Liver (tissue), 3 donors: Measurements from ENCODE around the gene RD3L.
A peak's percentile ranks its signal among the peaks of the same experiment; 100 is the strongest.

Experiments
- JUND ChIP-seq, 2 donors: IDR thresholded peaks; 2 replicates each; pipeline ENCODE4 v1.6.1; 2016; ENCODE audit warnings: antibody characterized with exemption in 2 of 2
- RAD21 ChIP-seq, 2 donors: IDR thresholded peaks; 2 replicates each; pipeline ENCODE4 v1.6.1; 2016; ENCODE audit warnings: antibody characterized with exemption in 2 of 2, mild to moderate bottlenecking in 2 of 2
- SP1 ChIP-seq: IDR thresholded peaks from 2 replicates; pipeline ENCODE4 v1.6.1; 2018; ENCODE audit warnings: antibody characterized with exemption, mild to moderate bottlenecking
- TAF1 ChIP-seq: conservative IDR thresholded peaks from 2 replicates; pipeline ENCODE4 v1.6.1; 2016; ENCODE audit warnings: antibody characterized with exemption, mild to moderate bottlenecking
- TF ChIP-seq, protein P1 (sequence below): IDR thresholded peaks from 2 replicates; pipeline ENCODE4 v1.6.1; 2016; ENCODE audit warnings: antibody characterized with exemption
- TF ChIP-seq, protein P2 (sequence below): fragments of 150-350 bp; IDR thresholded peaks from 2 replicates; pipeline ENCODE4 v1.5.1; 2017; ENCODE audit warnings: improper control_type of control experiment, low read depth, low read length; ENCODE audit not compliant: missing input control
- TF ChIP-seq, protein P3 (sequence below): IDR thresholded peaks from 2 replicates; pipeline ENCODE4 v1.6.1; 2016; ENCODE audit warnings: antibody characterized with exemption
- TF ChIP-seq, protein P4 (sequence below): IDR thresholded peaks from 2 replicates; pipeline ENCODE4 v1.6.1; 2016; ENCODE audit warnings: antibody characterized with exemption, mild to moderate bottlenecking
- donor health status: healthy.
- donor health status: healthy.

DNA sequence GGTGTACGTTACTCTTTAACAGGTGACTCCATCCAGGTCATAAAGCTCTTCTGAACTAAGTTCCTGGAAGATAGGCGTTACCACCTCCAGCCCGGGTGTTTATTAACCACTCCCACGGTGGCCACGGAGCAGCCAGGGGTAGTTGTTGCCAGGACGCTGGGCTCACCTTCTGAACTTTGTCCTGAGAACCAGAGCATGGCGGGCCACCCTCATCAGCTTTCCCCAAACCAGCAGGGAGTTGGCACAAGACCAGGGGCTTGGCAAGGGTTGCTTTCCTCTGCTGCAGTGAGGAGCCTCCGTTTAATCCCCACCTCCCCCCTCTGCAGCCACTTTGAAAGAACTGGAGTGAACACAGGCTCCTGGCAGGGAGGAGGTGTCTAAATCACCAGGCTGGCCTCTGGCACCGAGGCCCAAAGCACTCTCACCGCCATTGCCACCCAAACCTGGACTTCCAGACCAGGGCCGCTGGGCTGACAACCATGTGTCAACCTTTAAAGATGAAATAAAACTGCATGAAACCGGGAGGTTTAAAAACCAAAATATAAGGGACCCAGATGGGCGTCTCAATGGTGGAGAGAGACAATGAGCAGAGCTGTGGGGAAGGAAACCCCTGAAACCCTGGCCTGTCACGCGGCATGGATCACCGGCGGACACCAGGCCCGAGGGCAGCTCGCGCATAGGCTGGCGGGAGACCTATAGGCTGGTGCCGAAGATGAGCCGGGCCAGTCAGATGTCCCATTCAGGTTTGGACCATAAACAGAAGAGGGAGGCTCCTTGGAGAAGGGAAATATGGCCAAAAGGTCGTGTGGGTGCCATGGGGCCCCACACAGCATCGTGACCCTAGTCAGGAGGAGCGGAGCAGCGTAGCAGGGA, 45.0 kb downstream of the RD3L start:
- TF ChIP-seq, protein P1, sequence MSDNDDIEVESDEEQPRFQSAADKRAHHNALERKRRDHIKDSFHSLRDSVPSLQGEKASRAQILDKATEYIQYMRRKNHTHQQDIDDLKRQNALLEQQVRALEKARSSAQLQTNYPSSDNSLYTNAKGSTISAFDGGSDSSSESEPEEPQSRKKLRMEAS, result peak; percentile 100
- TF ChIP-seq, protein P2, sequence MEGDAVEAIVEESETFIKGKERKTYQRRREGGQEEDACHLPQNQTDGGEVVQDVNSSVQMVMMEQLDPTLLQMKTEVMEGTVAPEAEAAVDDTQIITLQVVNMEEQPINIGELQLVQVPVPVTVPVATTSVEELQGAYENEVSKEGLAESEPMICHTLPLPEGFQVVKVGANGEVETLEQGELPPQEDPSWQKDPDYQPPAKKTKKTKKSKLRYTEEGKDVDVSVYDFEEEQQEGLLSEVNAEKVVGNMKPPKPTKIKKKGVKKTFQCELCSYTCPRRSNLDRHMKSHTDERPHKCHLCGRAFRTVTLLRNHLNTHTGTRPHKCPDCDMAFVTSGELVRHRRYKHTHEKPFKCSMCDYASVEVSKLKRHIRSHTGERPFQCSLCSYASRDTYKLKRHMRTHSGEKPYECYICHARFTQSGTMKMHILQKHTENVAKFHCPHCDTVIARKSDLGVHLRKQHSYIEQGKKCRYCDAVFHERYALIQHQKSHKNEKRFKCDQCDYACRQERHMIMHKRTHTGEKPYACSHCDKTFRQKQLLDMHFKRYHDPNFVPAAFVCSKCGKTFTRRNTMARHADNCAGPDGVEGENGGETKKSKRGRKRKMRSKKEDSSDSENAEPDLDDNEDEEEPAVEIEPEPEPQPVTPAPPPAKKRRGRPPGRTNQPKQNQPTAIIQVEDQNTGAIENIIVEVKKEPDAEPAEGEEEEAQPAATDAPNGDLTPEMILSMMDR, result no peak
- TF ChIP-seq TAF1 (no peak), JUND (IDR thresholded peaks at IDR 0.05) (peak; percentile 50 to 85), SP1 (peak; percentile 97), RAD21 (IDR thresholded peaks at IDR 0.05) (peak; percentile 50 to 62)
- TF ChIP-seq, protein P3, sequence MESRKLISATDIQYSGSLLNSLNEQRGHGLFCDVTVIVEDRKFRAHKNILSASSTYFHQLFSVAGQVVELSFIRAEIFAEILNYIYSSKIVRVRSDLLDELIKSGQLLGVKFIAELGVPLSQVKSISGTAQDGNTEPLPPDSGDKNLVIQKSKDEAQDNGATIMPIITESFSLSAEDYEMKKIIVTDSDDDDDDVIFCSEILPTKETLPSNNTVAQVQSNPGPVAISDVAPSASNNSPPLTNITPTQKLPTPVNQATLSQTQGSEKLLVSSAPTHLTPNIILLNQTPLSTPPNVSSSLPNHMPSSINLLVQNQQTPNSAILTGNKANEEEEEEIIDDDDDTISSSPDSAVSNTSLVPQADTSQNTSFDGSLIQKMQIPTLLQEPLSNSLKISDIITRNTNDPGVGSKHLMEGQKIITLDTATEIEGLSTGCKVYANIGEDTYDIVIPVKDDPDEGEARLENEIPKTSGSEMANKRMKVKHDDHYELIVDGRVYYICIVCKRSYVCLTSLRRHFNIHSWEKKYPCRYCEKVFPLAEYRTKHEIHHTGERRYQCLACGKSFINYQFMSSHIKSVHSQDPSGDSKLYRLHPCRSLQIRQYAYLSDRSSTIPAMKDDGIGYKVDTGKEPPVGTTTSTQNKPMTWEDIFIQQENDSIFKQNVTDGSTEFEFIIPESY, result peak; percentile 80
- TF ChIP-seq, protein P4, sequence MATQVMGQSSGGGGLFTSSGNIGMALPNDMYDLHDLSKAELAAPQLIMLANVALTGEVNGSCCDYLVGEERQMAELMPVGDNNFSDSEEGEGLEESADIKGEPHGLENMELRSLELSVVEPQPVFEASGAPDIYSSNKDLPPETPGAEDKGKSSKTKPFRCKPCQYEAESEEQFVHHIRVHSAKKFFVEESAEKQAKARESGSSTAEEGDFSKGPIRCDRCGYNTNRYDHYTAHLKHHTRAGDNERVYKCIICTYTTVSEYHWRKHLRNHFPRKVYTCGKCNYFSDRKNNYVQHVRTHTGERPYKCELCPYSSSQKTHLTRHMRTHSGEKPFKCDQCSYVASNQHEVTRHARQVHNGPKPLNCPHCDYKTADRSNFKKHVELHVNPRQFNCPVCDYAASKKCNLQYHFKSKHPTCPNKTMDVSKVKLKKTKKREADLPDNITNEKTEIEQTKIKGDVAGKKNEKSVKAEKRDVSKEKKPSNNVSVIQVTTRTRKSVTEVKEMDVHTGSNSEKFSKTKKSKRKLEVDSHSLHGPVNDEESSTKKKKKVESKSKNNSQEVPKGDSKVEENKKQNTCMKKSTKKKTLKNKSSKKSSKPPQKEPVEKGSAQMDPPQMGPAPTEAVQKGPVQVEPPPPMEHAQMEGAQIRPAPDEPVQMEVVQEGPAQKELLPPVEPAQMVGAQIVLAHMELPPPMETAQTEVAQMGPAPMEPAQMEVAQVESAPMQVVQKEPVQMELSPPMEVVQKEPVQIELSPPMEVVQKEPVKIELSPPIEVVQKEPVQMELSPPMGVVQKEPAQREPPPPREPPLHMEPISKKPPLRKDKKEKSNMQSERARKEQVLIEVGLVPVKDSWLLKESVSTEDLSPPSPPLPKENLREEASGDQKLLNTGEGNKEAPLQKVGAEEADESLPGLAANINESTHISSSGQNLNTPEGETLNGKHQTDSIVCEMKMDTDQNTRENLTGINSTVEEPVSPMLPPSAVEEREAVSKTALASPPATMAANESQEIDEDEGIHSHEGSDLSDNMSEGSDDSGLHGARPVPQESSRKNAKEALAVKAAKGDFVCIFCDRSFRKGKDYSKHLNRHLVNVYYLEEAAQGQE, result peak; percentile 58
